H9 (cell line): ENCODE data around the gene COA8. TPM values are rescaled to one million over a fixed set of nuclear protein-coding genes. Genes with fewer than 3 reads are reported as not detected.

Source experiments
- DNase-seq: peaks from one replicate; pipeline ENCODE4 v3.0.0-alpha.2; 2017
- H2AFZ ChIP-seq: one replicate; pipeline ENCODE4 v1.6.1; 2013; ENCODE audit warnings: mild to moderate bottlenecking, low read length, control low read depth, moderate library complexity
- H2AK5ac ChIP-seq: 2 replicates; pipeline ENCODE4 v1.6.1; 2013; ENCODE audit warnings: low read length, control low read depth, mixed read lengths; ENCODE audit not compliant: insufficient read length
- H2BK120ac ChIP-seq: one replicate; pipeline ENCODE4 v1.6.1; 2013; ENCODE audit warnings: low read depth, mild to moderate bottlenecking, low read length, control low read depth, inconsistent platforms; ENCODE audit not compliant: poor library complexity, severe bottlenecking
- H2BK12ac ChIP-seq: 2 replicates; pipeline ENCODE4 v1.6.1; 2013; ENCODE audit warnings: low read length, control low read depth, mixed read lengths, low read depth; ENCODE audit not compliant: insufficient read length
- H2BK15ac ChIP-seq: 2 replicates; pipeline ENCODE4 v1.6.1; 2013; ENCODE audit warnings: low read depth, low read length, control low read depth
- H2BK20ac ChIP-seq: one replicate; pipeline ENCODE4 v1.6.1; 2013; ENCODE audit warnings: low read depth, mild to moderate bottlenecking, low read length, control low read depth, inconsistent platforms; ENCODE audit not compliant: poor library complexity, severe bottlenecking
- H2BK5ac ChIP-seq: 2 replicates; pipeline ENCODE4 v1.6.1; 2013; ENCODE audit warnings: low read length, control low read depth, mixed read lengths; ENCODE audit not compliant: insufficient read length
- H3K14ac ChIP-seq: 2 replicates; pipeline ENCODE4 v1.6.1; 2013; ENCODE audit warnings: low read length, control low read depth; ENCODE audit not compliant: insufficient read depth
- H3K18ac ChIP-seq: 2 replicates; pipeline ENCODE4 v1.6.1; 2013; ENCODE audit warnings: low read depth, mild to moderate bottlenecking, mixed read lengths, low read length, control low read depth; ENCODE audit not compliant: insufficient read length
- H3K23ac ChIP-seq: 2 replicates; pipeline ENCODE4 v1.6.1; 2013; ENCODE audit warnings: low read length, control low read depth, mixed read lengths, low read depth; ENCODE audit not compliant: insufficient read length
- H3K23me2 ChIP-seq: 2 replicates; pipeline ENCODE4 v1.6.1; 2013; ENCODE audit warnings: low read depth, mild to moderate bottlenecking, mixed read lengths, low read length, control low read depth; ENCODE audit not compliant: insufficient read length, poor library complexity, severe bottlenecking
- H3K27ac ChIP-seq: 2 replicates; pipeline ENCODE4 v1.5.1; 2013; ENCODE audit warnings: low read length, control low read depth, mixed read lengths, low read depth; ENCODE audit not compliant: insufficient read length
- H3K27me3 ChIP-seq: 2 replicates; pipeline ENCODE4 v1.6.1; 2013; ENCODE audit warnings: low read length, control low read depth, inconsistent platforms; ENCODE audit not compliant: insufficient read depth
- H3K4ac ChIP-seq: 2 replicates; pipeline ENCODE4 v1.6.1; 2013; ENCODE audit warnings: low read depth, mild to moderate bottlenecking, control low read depth, inconsistent platforms, low read length, moderate library complexity
- H3K4me1 ChIP-seq: 2 replicates; pipeline ENCODE4 v1.6.1; 2013; ENCODE audit warnings: low read length, control low read depth, inconsistent platforms; ENCODE audit not compliant: insufficient read depth
- H3K4me2 ChIP-seq: 2 replicates; pipeline ENCODE4 v1.6.1; 2013; ENCODE audit warnings: low read length, control low read depth, mixed read lengths; ENCODE audit not compliant: insufficient read length, insufficient read depth
- H3K56ac ChIP-seq: 2 replicates; pipeline ENCODE4 v1.6.1; 2013; ENCODE audit warnings: low read depth, mild to moderate bottlenecking, mixed read lengths, low read length, control low read depth; ENCODE audit not compliant: insufficient read length
- H3K79me1 ChIP-seq: 2 replicates; pipeline ENCODE4 v1.6.1; 2013; ENCODE audit warnings: low read depth, mild to moderate bottlenecking, moderate library complexity, low read length, control low read depth, inconsistent platforms; ENCODE audit not compliant: insufficient read depth, poor library complexity, severe bottlenecking
- H3K79me2 ChIP-seq: 2 replicates; pipeline ENCODE4 v1.6.1; 2013; ENCODE audit warnings: low read length, control low read depth, inconsistent platforms; ENCODE audit not compliant: insufficient read depth
- H3K9ac ChIP-seq: 2 replicates; pipeline ENCODE4 v1.6.1; 2013; ENCODE audit warnings: low read length, control low read depth, mixed read lengths; ENCODE audit not compliant: insufficient read length; ENCODE audit errors: extremely low read depth
- H3K9me3 ChIP-seq: one replicate; pipeline ENCODE4 v1.6.1; 2013; ENCODE audit warnings: low read depth, low read length, inconsistent platforms; ENCODE audit not compliant: control insufficient read depth
- H3T11ph ChIP-seq: one replicate; pipeline ENCODE4 v1.6.1; 2013; ENCODE audit warnings: mild to moderate bottlenecking, low read length, control low read depth, inconsistent platforms
- H4K20me1 ChIP-seq: one replicate; pipeline ENCODE4 v1.6.1; 2013; ENCODE audit not compliant: control insufficient read depth, insufficient read length, insufficient read depth
- H4K5ac ChIP-seq: 2 replicates; pipeline ENCODE4 v1.6.1; 2013; ENCODE audit warnings: low read depth, mild to moderate bottlenecking, mixed read lengths, low read length, control low read depth; ENCODE audit not compliant: insufficient read length
- H4K8ac ChIP-seq: replicated peaks from 2 replicates; pipeline ENCODE4 v1.6.1; 2013; ENCODE audit warnings: low read length, control low read depth, mixed read lengths, low read depth; ENCODE audit not compliant: insufficient read length
- H4K91ac ChIP-seq: 2 replicates; pipeline ENCODE4 v1.6.1; 2013; ENCODE audit warnings: low read depth, mild to moderate bottlenecking, moderate library complexity, mixed read lengths, low read length, control low read depth; ENCODE audit not compliant: insufficient read length
- H3K27ac Mint-ChIP-seq, 3 experiments: 2 replicates in 2 of 3; 3 replicates in 1 of 3; pipeline ENCODE4 v1.8.0; 2020 to 2021; ENCODE audit warnings: mixed read lengths in 3 of 3, mild to moderate bottlenecking in 1 of 3, moderate library complexity in 1 of 3
- H3K27me3 Mint-ChIP-seq: 2 replicates; pipeline ENCODE4 v1.8.0; 2021; ENCODE audit warnings: low read depth, mild to moderate bottlenecking, moderate library complexity, mixed read lengths
- H3K36me3 Mint-ChIP-seq, 3 experiments: 2 replicates in 2 of 3; 3 replicates in 1 of 3; pipeline ENCODE4 v1.8.0; 2020 to 2021; ENCODE audit warnings: low read depth in 3 of 3, mixed read lengths in 3 of 3; ENCODE audit not compliant: insufficient read depth in 1 of 3
- H3K4me1 Mint-ChIP-seq, 2 experiments: 2 replicates each; pipeline ENCODE4 v1.8.0; 2020; ENCODE audit warnings: mixed read lengths in 2 of 2
- H3K4me3 Mint-ChIP-seq, 2 experiments: 2 replicates in 1 of 2; 3 replicates in 1 of 2; pipeline ENCODE4 v1.8.0; 2020 to 2021; ENCODE audit warnings: mild to moderate bottlenecking in 2 of 2, mixed read lengths in 2 of 2, moderate library complexity in 1 of 2
- H3K9me3 Mint-ChIP-seq, 2 experiments: 2 replicates in 1 of 2; 3 replicates in 1 of 2; pipeline ENCODE4 v1.8.0; 2020; ENCODE audit warnings: mild to moderate bottlenecking in 2 of 2, mixed read lengths in 2 of 2, moderate library complexity in 1 of 2
- WGBS: extraction: QIAGEN DNeasy Blood & Tissue Kit; methylation state at CpG from one replicate; pipeline ENCODE4 v1.1.7; 2013; ENCODE audit warnings: missing lambda C conversion rate, low lambda C conversion rate, mixed read lengths; ENCODE audit not compliant: insufficient read length; ENCODE audit errors: extremely low coverage; 5-methylcytosine and 5-hydroxymethylcytosine counted together
- total RNA-seq: library from RNA; stranded (reverse); gene quantifications from 2 replicates; pipeline ENCODE4 v1.2.1, GENCODE V29; 2021
- TF ChIP-seq, protein P1 (sequence below): fragments of 200-600 bp; sonication (generic); conservative IDR thresholded peaks from 3 replicates; pipeline ENCODE4 v1.8.0; 2021; ENCODE audit warnings: antibody characterized with exemption, mild to moderate bottlenecking

COA8 gene
- total RNA-seq, 1 experiment from 2014 or later, result 45.5 TPM

DNA sequence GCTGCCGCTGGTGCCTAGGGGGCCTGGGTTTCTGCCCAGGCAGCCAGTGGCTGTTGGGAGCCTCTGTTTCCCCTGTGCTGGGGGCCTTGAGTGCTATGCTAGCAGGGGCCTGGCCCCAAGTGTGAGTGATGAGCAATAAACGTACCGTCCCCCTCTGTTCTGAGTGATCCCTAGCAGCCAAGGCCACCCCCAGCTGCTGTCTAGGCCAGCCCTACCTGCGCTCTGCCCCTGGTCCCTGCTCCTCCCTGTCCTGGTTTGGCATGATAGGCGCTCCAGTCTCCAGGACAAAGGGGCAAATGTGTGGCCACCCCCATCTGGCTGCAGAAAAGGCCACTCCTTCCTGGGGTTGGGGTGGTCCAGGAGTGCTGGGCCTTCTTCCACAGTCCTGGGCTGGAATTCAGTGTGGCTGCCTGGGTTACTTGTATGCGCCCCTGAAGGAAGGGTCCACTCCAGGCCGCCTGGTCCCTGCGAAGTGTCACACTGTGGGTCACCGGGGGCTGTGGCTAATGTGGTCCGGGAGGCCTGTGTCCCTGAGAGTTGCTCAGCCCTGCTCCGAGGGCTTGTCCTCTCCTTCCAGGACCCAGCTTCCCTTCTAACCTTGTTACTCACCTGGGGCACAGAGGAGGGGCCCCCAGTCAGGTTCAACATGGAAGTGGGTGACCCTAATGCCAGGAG lies 26.7 kb upstream of the COA8 start:
- Histone ChIP-seq H3K56ac (no peak overlapping the region), H4K8ac (no peak overlapping the region), H2BK120ac (no peak overlapping the region), H3K18ac (no peak overlapping the region), H3K4me2 (no peak overlapping the region), H3K4me1 (no peaks in the 10 kb centered on the region), H3K79me2 (no peaks in the 10 kb centered on the region), H2BK5ac (no peak overlapping the region), H3K27ac (no peak overlapping the region), H3K79me1 (no peaks in the 10 kb centered on the region), H3K9me3 (no peaks in the 10 kb centered on the region), H3T11ph (no peak overlapping the region), H4K20me1 (peaks cover under 1% of the 10 kb centered on the region), H2BK15ac (no peak overlapping the region), H2AK5ac (no peak overlapping the region), H3K9ac (no peak overlapping the region), H3K27me3 (no peaks in the 10 kb centered on the region), H2BK12ac (no peak overlapping the region), H3K14ac (no peak overlapping the region; the same call in 1 of the 2 replicates), H4K5ac (no peak overlapping the region), H3K23ac (no peak overlapping the region), H3K4ac (no peak overlapping the region), H4K91ac (no peak overlapping the region), H2AFZ (no peak overlapping the region), H2BK20ac (no peak overlapping the region), H3K23me2 (no peaks in the 10 kb centered on the region)
- Mint-ChIP-seq H3K36me3 (peaks cover 0 to 3% (median 2%) of the 10 kb centered on the region in 3 experiments; a peak in 2 of 7 replicates), H3K4me3 (no peak overlapping the region; a peak in 1 of 5 replicates), H3K9me3 (no peaks in the 10 kb centered on the region), H3K4me1 (peaks cover 0 to 10% of the 10 kb centered on the region in 2 experiments; a peak in 3 of 4 replicates), H3K27ac (no peak overlapping the region), H3K27me3 (peaks cover 15% of the 10 kb centered on the region)
- DNase-seq, result no peak
- TF ChIP-seq, protein P1, sequence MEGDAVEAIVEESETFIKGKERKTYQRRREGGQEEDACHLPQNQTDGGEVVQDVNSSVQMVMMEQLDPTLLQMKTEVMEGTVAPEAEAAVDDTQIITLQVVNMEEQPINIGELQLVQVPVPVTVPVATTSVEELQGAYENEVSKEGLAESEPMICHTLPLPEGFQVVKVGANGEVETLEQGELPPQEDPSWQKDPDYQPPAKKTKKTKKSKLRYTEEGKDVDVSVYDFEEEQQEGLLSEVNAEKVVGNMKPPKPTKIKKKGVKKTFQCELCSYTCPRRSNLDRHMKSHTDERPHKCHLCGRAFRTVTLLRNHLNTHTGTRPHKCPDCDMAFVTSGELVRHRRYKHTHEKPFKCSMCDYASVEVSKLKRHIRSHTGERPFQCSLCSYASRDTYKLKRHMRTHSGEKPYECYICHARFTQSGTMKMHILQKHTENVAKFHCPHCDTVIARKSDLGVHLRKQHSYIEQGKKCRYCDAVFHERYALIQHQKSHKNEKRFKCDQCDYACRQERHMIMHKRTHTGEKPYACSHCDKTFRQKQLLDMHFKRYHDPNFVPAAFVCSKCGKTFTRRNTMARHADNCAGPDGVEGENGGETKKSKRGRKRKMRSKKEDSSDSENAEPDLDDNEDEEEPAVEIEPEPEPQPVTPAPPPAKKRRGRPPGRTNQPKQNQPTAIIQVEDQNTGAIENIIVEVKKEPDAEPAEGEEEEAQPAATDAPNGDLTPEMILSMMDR, result no peak
- WGBS, result no CpG with 5 or more reads among the region's 11 CpGs
